NCI-H526 treated with DMSO at 0.1 percent for 48 hours (cell line): Measurements from ENCODE around the gene CNBD2.
"Not testable (repeated sequence)": the region's sequence is repeated elsewhere in the genome, so short reads cannot be mapped to it uniquely, and the experiment has no call there.

Source experiments
- DNase-seq: peaks from one replicate; lab custom pipeline; 2025; lab: John Stamatoyannopoulos, UW

Gene CNBD2

GRCh38 chr20:36026131-36026530, 57.7 kb downstream of the CNBD2 start:
- DNase-seq: not testable (repeated sequence)

- no peak for DNase-seq
Measured at GRCh38 chr20:36028106-36028808, 59.9 kb downstream of the CNBD2 start.

GRCh38 chr20:36030149-36030548, 61.8 kb downstream of the CNBD2 start:
- no peak for DNase-seq

- DNase-seq: no peak
Measured at GRCh38 chr20:36031806-36032205, 63.4 kb downstream of the CNBD2 start.

- no peak for DNase-seq
Measured at GRCh38 chr20:36034875-36035274, 66.5 kb downstream of the CNBD2 start.

- peak; percentile 71 for DNase-seq
Measured at GRCh38 chr20:36035745-36036144, 67.4 kb downstream of the CNBD2 start.

GRCh38 chr20:36036688-36037087, 68.3 kb downstream of the CNBD2 start:
- DNase-seq: no peak

GRCh38 chr20:36040571-36040970, 72.2 kb downstream of the CNBD2 start:
- DNase-seq: no peak

- DNase-seq: no peak
Measured at GRCh38 chr20:36043441-36043840, 75.1 kb downstream of the CNBD2 start.

- no peak for DNase-seq
Measured at GRCh38 chr20:36043892-36044515, 75.6 kb downstream of the CNBD2 start.

GRCh38 chr20:36045373-36045714, 77.0 kb downstream of the CNBD2 start:
- no peak for DNase-seq

- not testable (repeated sequence) for DNase-seq
Measured at GRCh38 chr20:36046073-36046798, 77.8 kb downstream of the CNBD2 start.

- not testable (repeated sequence) for DNase-seq
Measured at GRCh38 chr20:36049408-36049807, 81.0 kb downstream of the CNBD2 start.

GRCh38 chr20:36050436-36051317, 82.3 kb downstream of the CNBD2 start:
- DNase-seq: peak; percentile 87

GRCh38 chr20:36051318-36052116, 83.1 kb downstream of the CNBD2 start:
- DNase-seq: no peak

GRCh38 chr20:36052117-36052513, 83.7 kb downstream of the CNBD2 start:
- DNase-seq: no peak

GRCh38 chr20:36053863-36054518, 85.6 kb downstream of the CNBD2 start:
- DNase-seq: not testable (repeated sequence)

- DNase-seq: no peak
Measured at GRCh38 chr20:36055145-36055544, 86.8 kb downstream of the CNBD2 start.

- DNase-seq: no peak
Measured at GRCh38 chr20:36060676-36061075, 92.3 kb downstream of the CNBD2 start.

- no peak for DNase-seq
Measured at GRCh38 chr20:36061754-36062153, 93.4 kb downstream of the CNBD2 start.

- no peak for DNase-seq
Measured at GRCh38 chr20:36062799-36063198, 94.4 kb downstream of the CNBD2 start.
